Erythroblast (primary cell): ENCODE measurements around the gene CADPS2.

ENCODE experiments used
- GATA1 ChIP-seq: IDR thresholded peaks from 2 replicates; pipeline ENCODE4 v1.6.1; 2011; ENCODE audit warnings: low read depth, mild to moderate bottlenecking, control low read depth, low read length, moderate library complexity
- POLR2A ChIP-seq: IDR thresholded peaks from 2 replicates; pipeline ENCODE4 v1.6.1; 2011; ENCODE audit warnings: mild to moderate bottlenecking, low read length

GRCh38 chr7:122304319-122304975 is 581.8 kb downstream of the CADPS2 start, which contains the start of gene FEZF1:
- TF ChIP-seq POLR2A (no peak), GATA1 (no peak)
